Astrocyte (in vitro differentiated cells and primary cell): ENCODE measurements around the gene TGM5. TPM values are rescaled to one million over a fixed set of nuclear protein-coding genes. Genes with fewer than 3 reads are reported as not detected.
A peak's percentile ranks its signal among the peaks of the same experiment; 100 is the strongest.

Experiments used
- DNase-seq: peaks from one replicate; pipeline ENCODE4 v3.0.0-alpha.2; 2010; ENCODE audit warnings: low read depth
- FAIRE-seq: peaks from 2 replicates; lab custom pipeline; 2011; peaks lifted over from hg19 to GRCh38; lab: Jason Lieb, UNC
- H2AFZ ChIP-seq: 2 replicates; pipeline ENCODE4 v1.6.0; 2012; ENCODE audit warnings: low read depth, low read length, inconsistent platforms
- H3K27ac ChIP-seq: 2 replicates; pipeline ENCODE4 v1.5.1; 2011; ENCODE audit warnings: low read depth, low read length, inconsistent platforms
- H3K27me3 ChIP-seq: 2 replicates; pipeline ENCODE4 v1.6.0; 2011; ENCODE audit warnings: low read length, inconsistent platforms; ENCODE audit not compliant: insufficient read depth
- H3K36me3 ChIP-seq: 2 replicates; pipeline ENCODE4 v1.5.1; 2011; ENCODE audit warnings: low read length, inconsistent platforms; ENCODE audit not compliant: insufficient read depth
- H3K4me1 ChIP-seq: 2 replicates; pipeline ENCODE4 v1.5.1; 2011; ENCODE audit warnings: low read length, inconsistent platforms; ENCODE audit not compliant: insufficient read depth
- H3K4me2 ChIP-seq: 2 replicates; pipeline ENCODE4 v1.6.0; 2012; ENCODE audit warnings: low read length, inconsistent platforms
- H3K4me3 ChIP-seq: 2 replicates; pipeline ENCODE4 v1.5.1; 2011; ENCODE audit warnings: low read depth, mild to moderate bottlenecking, low read length, inconsistent platforms; ENCODE audit not compliant: insufficient read depth
- H3K79me2 ChIP-seq: 2 replicates; pipeline ENCODE4 v1.6.0; 2012; ENCODE audit warnings: mild to moderate bottlenecking, low read length, inconsistent platforms; ENCODE audit not compliant: insufficient read depth
- H3K9ac ChIP-seq: 2 replicates; pipeline ENCODE4 v1.6.0; 2012; ENCODE audit warnings: mild to moderate bottlenecking, low read length, inconsistent platforms
- H3K9me3 ChIP-seq: 2 replicates; pipeline ENCODE4 v1.5.1; 2012; ENCODE audit warnings: low read depth, mild to moderate bottlenecking, low read length, inconsistent platforms; ENCODE audit not compliant: insufficient read depth
- H4K20me1 ChIP-seq: 2 replicates; pipeline ENCODE4 v1.6.0; 2012; ENCODE audit warnings: low read length, inconsistent platforms; ENCODE audit not compliant: insufficient read depth
- H3K27ac Mint-ChIP-seq: one replicate; pipeline ENCODE4 v1.8.0; 2021; ENCODE audit warnings: mild to moderate bottlenecking, mixed read lengths; ENCODE audit not compliant: unreplicated experiment
- H3K27me3 Mint-ChIP-seq: one replicate; pipeline ENCODE4 v1.8.0; 2021; ENCODE audit warnings: low read depth, mixed read lengths; ENCODE audit not compliant: unreplicated experiment
- H3K36me3 Mint-ChIP-seq: one replicate; pipeline ENCODE4 v1.8.0; 2021; ENCODE audit warnings: low read depth, mixed read lengths; ENCODE audit not compliant: unreplicated experiment
- H3K4me1 Mint-ChIP-seq: one replicate; pipeline ENCODE4 v1.8.0; 2021; ENCODE audit warnings: low read depth, mixed read lengths; ENCODE audit not compliant: unreplicated experiment
- H3K4me3 Mint-ChIP-seq: one replicate; pipeline ENCODE4 v1.8.0; 2021; ENCODE audit warnings: mild to moderate bottlenecking, moderate library complexity, mixed read lengths; ENCODE audit not compliant: unreplicated experiment
- H3K9me3 Mint-ChIP-seq: one replicate; pipeline ENCODE4 v1.8.0; 2021; ENCODE audit warnings: mild to moderate bottlenecking, mixed read lengths; ENCODE audit not compliant: unreplicated experiment
- EZH2 ChIP-seq: IDR thresholded peaks from 2 replicates; pipeline ENCODE4 v1.6.1; 2012; ENCODE audit warnings: mild to moderate bottlenecking, low read length, inconsistent platforms; ENCODE audit not compliant: insufficient read depth
- total RNA-seq: library from RNA; stranded (reverse); gene quantifications from 2 replicates; pipeline ENCODE4 v1.2.1, GENCODE V29; 2021
- TF ChIP-seq, protein P1 (sequence below): IDR thresholded peaks from 2 replicates; pipeline ENCODE4 v1.5.1; 2011; ENCODE audit warnings: low read depth, mild to moderate bottlenecking, inconsistent platforms, low read length, moderate library complexity; ENCODE audit not compliant: insufficient read depth

The TGM5 gene
- total RNA-seq, 1 donor from 2014 or later = 0.16 TPM

GRCh38 chr15:43256341-43256740, 10.4 kb downstream of the TGM5 start:
- Mint-ChIP-seq H3K27me3 (peaks cover 54% of the 10 kb centered on the region), H3K4me1 (peaks cover 7% of the 10 kb centered on the region), H3K27ac (no peak overlapping the region), H3K36me3 (peaks cover 3% of the 10 kb centered on the region), H3K9me3 (no peaks in the 10 kb centered on the region), H3K4me3 (no peak overlapping the region)
- TF ChIP-seq, protein P1, sequence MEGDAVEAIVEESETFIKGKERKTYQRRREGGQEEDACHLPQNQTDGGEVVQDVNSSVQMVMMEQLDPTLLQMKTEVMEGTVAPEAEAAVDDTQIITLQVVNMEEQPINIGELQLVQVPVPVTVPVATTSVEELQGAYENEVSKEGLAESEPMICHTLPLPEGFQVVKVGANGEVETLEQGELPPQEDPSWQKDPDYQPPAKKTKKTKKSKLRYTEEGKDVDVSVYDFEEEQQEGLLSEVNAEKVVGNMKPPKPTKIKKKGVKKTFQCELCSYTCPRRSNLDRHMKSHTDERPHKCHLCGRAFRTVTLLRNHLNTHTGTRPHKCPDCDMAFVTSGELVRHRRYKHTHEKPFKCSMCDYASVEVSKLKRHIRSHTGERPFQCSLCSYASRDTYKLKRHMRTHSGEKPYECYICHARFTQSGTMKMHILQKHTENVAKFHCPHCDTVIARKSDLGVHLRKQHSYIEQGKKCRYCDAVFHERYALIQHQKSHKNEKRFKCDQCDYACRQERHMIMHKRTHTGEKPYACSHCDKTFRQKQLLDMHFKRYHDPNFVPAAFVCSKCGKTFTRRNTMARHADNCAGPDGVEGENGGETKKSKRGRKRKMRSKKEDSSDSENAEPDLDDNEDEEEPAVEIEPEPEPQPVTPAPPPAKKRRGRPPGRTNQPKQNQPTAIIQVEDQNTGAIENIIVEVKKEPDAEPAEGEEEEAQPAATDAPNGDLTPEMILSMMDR = no peak
- no peak for TF ChIP-seq EZH2
- Histone ChIP-seq H3K27ac (no peak overlapping the region), H3K9ac (no peak overlapping the region), H3K79me2 (no peaks in the 10 kb centered on the region), H3K4me3 (no peak overlapping the region), H3K9me3 (no peaks in the 10 kb centered on the region), H4K20me1 (no peaks in the 10 kb centered on the region), H3K27me3 (peaks cover 9% of the 10 kb centered on the region), H3K4me2 (no peak overlapping the region), H2AFZ (no peak overlapping the region), H3K4me1 (peaks cover 11% of the 10 kb centered on the region), H3K36me3 (no peaks in the 10 kb centered on the region)
- DNase-seq (no peak), FAIRE-seq (no peak)

DNA sequence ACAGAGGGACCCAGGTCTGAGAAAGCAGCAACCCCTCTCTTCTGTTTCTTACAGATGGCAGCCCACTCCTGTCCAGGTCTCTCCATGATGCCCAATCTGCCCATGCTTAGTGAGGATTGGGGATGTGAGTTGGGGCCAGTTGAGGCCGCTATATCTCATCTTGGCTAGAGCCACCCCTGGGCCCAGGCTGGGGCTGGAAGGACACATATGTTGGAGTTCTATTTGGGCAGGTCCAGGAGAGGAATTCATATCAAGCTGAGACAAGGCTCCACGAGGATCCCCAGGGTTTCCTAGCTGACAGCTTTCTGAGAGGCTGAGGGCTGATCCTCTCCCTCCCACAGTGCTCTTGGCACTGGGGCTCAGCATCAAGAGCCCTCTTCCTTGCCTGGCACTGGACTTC, 11.4 kb downstream of the TGM5 start:
- no peak overlapping the region for H2AFZ ChIP-seq
- H3K36me3 ChIP-seq = no peaks in the 10 kb centered on the region
- peaks cover 11% of the 10 kb centered on the region for H3K4me1 ChIP-seq
- no peak overlapping the region for H3K4me2 ChIP-seq
- peaks cover 9% of the 10 kb centered on the region for H3K27me3 ChIP-seq
- peaks cover 3% of the 10 kb centered on the region for H3K36me3 Mint-ChIP-seq
- no peak overlapping the region for H3K27ac ChIP-seq
- no peak overlapping the region for H3K4me3 ChIP-seq
- H3K9me3 ChIP-seq = no peaks in the 10 kb centered on the region
- DNase-seq = no peak
- no peaks in the 10 kb centered on the region for H3K9me3 Mint-ChIP-seq
- H3K27ac Mint-ChIP-seq = no peak overlapping the region
- H3K4me1 Mint-ChIP-seq = peaks cover 7% of the 10 kb centered on the region
- no peak overlapping the region for H3K4me3 Mint-ChIP-seq
- TF ChIP-seq, protein P1 = no peak
- no peak for TF ChIP-seq EZH2
- no peak for FAIRE-seq
- no peak overlapping the region for H3K9ac ChIP-seq
- H3K27me3 Mint-ChIP-seq = peaks cover 48% of the 10 kb centered on the region
- H4K20me1 ChIP-seq = no peaks in the 10 kb centered on the region
- no peaks in the 10 kb centered on the region for H3K79me2 ChIP-seq

GRCh38 chr15:43253431-43254403, 13.0 kb downstream of the TGM5 start:
- Mint-ChIP-seq H3K27ac (no peak overlapping the region), H3K9me3 (no peaks in the 10 kb centered on the region), H3K4me3 (no peak overlapping the region), H3K4me1 (peaks cover 11% of the 10 kb centered on the region), H3K36me3 (peaks cover 3% of the 10 kb centered on the region), H3K27me3 (peaks cover 42% of the 10 kb centered on the region)
- DNase-seq (peak; percentile 76), FAIRE-seq (no peak)
- H3K36me3 ChIP-seq = no peaks in the 10 kb centered on the region
- peak overlapping the region; percentile 32 for H2AFZ ChIP-seq
- H3K4me2 ChIP-seq = peak overlapping the region; percentile 23
- no peaks in the 10 kb centered on the region for H4K20me1 ChIP-seq
- H3K9me3 ChIP-seq = no peaks in the 10 kb centered on the region
- no peak overlapping the region for H3K4me3 ChIP-seq
- peak overlapping the region; percentile 17 for H3K27ac ChIP-seq
- TF ChIP-seq EZH2 = no peak
- TF ChIP-seq, protein P1 = no peak
- H3K9ac ChIP-seq = peak overlapping the region; percentile 50
- peaks cover 9% of the 10 kb centered on the region for H3K27me3 ChIP-seq
- peaks cover 22% of the 10 kb centered on the region for H3K4me1 ChIP-seq
- H3K79me2 ChIP-seq = no peaks in the 10 kb centered on the region
